K562 (cell line): ENCODE data around the gene TBC1D5. TPM values are rescaled to one million over a fixed set of nuclear protein-coding genes. Genes with fewer than 3 reads are reported as not detected.

ENCODE experiments used
- ATAC-seq: fragments of 200-7000 bp; cut with Tn5 transposase; 3 replicates; pipeline ENCODE4 v1.9.1; 2020; ENCODE audit warnings: moderate library complexity
- BruUV-seq: library from RNA; stranded (reverse); fragments of 400-500 nt; replicated peaks from 2 replicates; lab custom pipeline; 2021; lab: Mats Ljungman, UMichigan
- CTCF ChIA-PET: fragments of 300-600 bp; formaldehyde crosslinking; extraction: SDS; loops from one replicate; lab custom pipeline; 2021; ENCODE audit warnings: low intra/inter-chr PET ratio; lab: Yijun Ruan, JAX
- POLR2A ChIA-PET: fragments of 300-600, 350-650 bp; sonication (Branson Sonifier 250); formaldehyde crosslinking; extraction: SDS; loops from one replicate; lab custom pipeline; 2021; ENCODE audit warnings: antibody characterized with exemption, inconsistent platforms; lab: Yijun Ruan, JAX
- DNase-seq, 4 experiments: peaks; one replicate each; pipeline versions ENCODE4 v3.0.0 to v3.0.0-alpha.2; 2011 to 2018; ENCODE audit warnings: low spot score in 3 of 4, mixed read lengths in 3 of 4; ENCODE audit errors: extremely low read depth in 1 of 4
- FAIRE-seq: peaks from 2 replicates; lab custom pipeline; 2011; peaks lifted over from hg19 to GRCh38; lab: Jason Lieb, UNC
- H2AFZ ChIP-seq: 2 replicates; pipeline ENCODE4 v1.6.0; 2011; ENCODE audit warnings: low read depth, low read length, control low read depth, inconsistent platforms
- H3K27ac ChIP-seq: fragments of 200-600 bp; 3 replicates; pipeline ENCODE4 v1.8.0; 2011; ENCODE audit warnings: low read depth, mild to moderate bottlenecking, control low read depth, inconsistent platforms, low read length, moderate library complexity, mixed read lengths; ENCODE audit errors: extremely low read depth
- H3K27me3 ChIP-seq, 2 experiments: fragments of 300-600 bp in 1 of 2; 2 replicates in 1 of 2; 3 replicates in 1 of 2; pipeline versions ENCODE4 v1.6.0 to v1.8.0; 2011; ENCODE audit warnings: inconsistent platforms in 2 of 2, low read length in 2 of 2, mild to moderate bottlenecking in 1 of 2, mixed read lengths in 1 of 2, moderate library complexity in 1 of 2; ENCODE audit not compliant: control insufficient read depth in 2 of 2, insufficient read depth in 2 of 2
- H3K36me3 ChIP-seq: fragments of 300-600 bp; 3 replicates; pipeline ENCODE4 v1.8.0; 2011; ENCODE audit warnings: mild to moderate bottlenecking, low read length, inconsistent platforms; ENCODE audit not compliant: control insufficient read depth, insufficient read depth
- H3K4me1 ChIP-seq, 2 experiments: fragments of 200-600 bp in 1 of 2; replicated peaks in 1 of 2; 2 replicates in 1 of 2; 3 replicates in 1 of 2; pipeline versions ENCODE4 v1.5.1 to v1.8.0; 2011; ENCODE audit warnings: inconsistent platforms in 2 of 2, low read length in 2 of 2, mild to moderate bottlenecking in 1 of 2, mixed read lengths in 1 of 2, moderate library complexity in 1 of 2; ENCODE audit not compliant: control insufficient read depth in 2 of 2, insufficient read depth in 2 of 2
- H3K4me2 ChIP-seq: 2 replicates; pipeline ENCODE4 v1.6.1; 2011; ENCODE audit warnings: low read length, control low read depth, inconsistent platforms, mixed read lengths; ENCODE audit not compliant: insufficient read depth
- H3K4me3 ChIP-seq: fragments of 200-600 bp; sonication (generic), shearing (Covaris generic); 2 replicates; pipeline ENCODE4 v1.5.1; 2016; ENCODE audit warnings: control low read depth, inconsistent platforms
- H3K79me2 ChIP-seq: fragments of 200-600 bp; 3 replicates; pipeline ENCODE4 v1.8.0; 2011; ENCODE audit warnings: low read length, inconsistent platforms; ENCODE audit not compliant: control insufficient read depth, insufficient read depth
- H3K9ac ChIP-seq, 2 experiments: 2 replicates each; pipeline versions ENCODE4 v1.6.0 to v1.6.1; 2011; ENCODE audit warnings: low read depth in 2 of 2, low read length in 2 of 2, control low read depth in 1 of 2, inconsistent platforms in 1 of 2, mild to moderate bottlenecking in 1 of 2, mixed read lengths in 1 of 2; ENCODE audit not compliant: insufficient read depth in 1 of 2
- H3K9me1 ChIP-seq: one replicate; pipeline ENCODE4 v1.6.0; 2011; ENCODE audit warnings: inconsistent platforms, mild to moderate bottlenecking, low read length, moderate library complexity; ENCODE audit not compliant: control insufficient read depth, insufficient read depth
- H3K9me3 ChIP-seq: replicated peaks from 2 replicates; pipeline ENCODE4 v1.5.1; 2011; ENCODE audit warnings: low read depth, low read length, inconsistent platforms; ENCODE audit not compliant: control insufficient read depth, insufficient read depth
- H4K20me1 ChIP-seq: replicated peaks from 2 replicates; pipeline ENCODE4 v1.6.1; 2011; ENCODE audit warnings: low read length, inconsistent platforms, mixed read lengths; ENCODE audit not compliant: control insufficient read depth, insufficient read depth
- NRF1 ChIP-seq, 2 experiments: fragments of 450-650 bp; IDR thresholded peaks in 1 of 2; conservative IDR thresholded peaks in 1 of 2; 2 replicates each; pipeline ENCODE4 v1.6.1; 2014; ENCODE audit warnings: mild to moderate bottlenecking in 2 of 2
- RBM14 ChIP-seq: fragments of 200-400 bp; formaldehyde crosslinking; IDR thresholded peaks from 2 replicates; pipeline ENCODE4 v1.6.1; 2018; ENCODE audit warnings: low read depth, mild to moderate bottlenecking, low read length, moderate library complexity, borderline replicate concordance; ENCODE audit not compliant: insufficient read depth
- TBP ChIP-seq: optimal IDR thresholded peaks from 2 replicates; pipeline ENCODE3; 2011; ENCODE audit warnings: low read depth, low read length, improper control_type of control experiment
- ZBTB17 ChIP-seq: fragments of 450-650 bp; formaldehyde crosslinking; IDR thresholded peaks from 2 replicates; pipeline ENCODE4 v1.4.0; 2020; ENCODE audit warnings: mild to moderate bottlenecking
- ZMIZ1 ChIP-seq, 2 experiments: fragments of 150-350 bp in 1 of 2; IDR thresholded peaks; 2 replicates each; pipeline ENCODE4 v1.6.1; 2012 to 2016; ENCODE audit warnings: low read depth in 2 of 2, low read length in 2 of 2, mild to moderate bottlenecking in 1 of 2, moderate library complexity in 1 of 2
- ZNF174 ChIP-seq: fragments of 250-450 bp; sonication (Bioruptor Pico); IDR thresholded peaks from 2 replicates; pipeline ENCODE4 v1.4.0; 2020; ENCODE audit warnings: mild to moderate bottlenecking
- ZNF696 ChIP-seq: fragments of 250-450 bp; sonication (Bioruptor Pico); conservative IDR thresholded peaks from 2 replicates; pipeline ENCODE4 v1.4.0; 2020; ENCODE audit warnings: mild to moderate bottlenecking, moderate library complexity
- WGBS: fragments of 100-300 bp; shearing (Covaris generic); methylation state at CpG from one replicate; pipeline ENCODE4 v1.1.6; 2016; ENCODE audit warnings: low coverage, mixed read lengths; ENCODE audit not compliant: insufficient coverage; ENCODE audit errors: missing lambda C conversion rate; 5-methylcytosine and 5-hydroxymethylcytosine counted together
- in situ Hi-C: fragments of 300-500 bp; cut with MboI; formaldehyde crosslinking; loops from 4 replicates; pipeline ENCODE4 v1.15.0; 2018; ENCODE audit warnings: inconsistent platforms, mixed read lengths
- intact Hi-C: fragments of 100-400 bp; cut with micrococcal nuclease; formaldehyde crosslinking; loops from 2 replicates; pipeline ENCODE4 v1.14.2; 2022
- polyA plus RNA-seq, 8 experiments: library from polyadenylated mRNA; depleted of rRNA in 4 of 8; stranded (reverse) in 5 of 8; unstranded in 3 of 8; fragments of >200 nt; fragmentation: Nextera tagmentation in 2 of 8; fragmentation: Illumina TruSeq in 1 of 8; extraction: Ambion mirVana in 2 of 8; extraction: Trizol in 1 of 8; gene quantifications; 2 replicates each; pipeline versions ENCODE4 v1.2.1 to v1.2.3, GENCODE V29; 2011 to 2014; ENCODE audit warnings: inconsistent platforms in 1 of 8, missing spikeins in 1 of 8
- total RNA-seq, 7 experiments: library from RNA; depleted of rRNA in 6 of 7; stranded (reverse); fragments of >200 nt in 6 of 7; fragmentation: Illumina TruSeq in 2 of 7; extraction: Trizol in 2 of 7; gene quantifications; 2 replicates each; pipeline versions ENCODE4 v1.2.1 to v1.2.3, GENCODE V29; 2011 to 2021; ENCODE audit warnings: low replicate concordance in 1 of 7

Gene TBC1D5
- total and polyA plus RNA-seq, 9 of the 15 experiments (the other 6 are each of a cell fraction or from before 2014, with no cell fraction given), result 2.9 to 38.1 (median 25.6) TPM

- no peaks in the 10 kb centered on the region for H3K9me1 ChIP-seq
- ATAC-seq (peak; percentile 35; the same call in 1 of the 3 replicates), FAIRE-seq (no peak), DNase-seq (no peak)
- no peak overlapping the region for H3K27ac ChIP-seq
- no peaks in the 10 kb centered on the region for H4K20me1 ChIP-seq
- H3K27me3 ChIP-seq, result no peaks in the 10 kb centered on the region
- H3K79me2 ChIP-seq, result no peaks in the 10 kb centered on the region
- H3K36me3 ChIP-seq, result no peaks in the 10 kb centered on the region
- H3K4me2 ChIP-seq, result no peak overlapping the region
- no peaks in the 10 kb centered on the region for H3K9me3 ChIP-seq
- no peak overlapping the region for H3K9ac ChIP-seq
- POLR2A ChIA-PET, result no interaction called here
- no TSS peak for BruUV-seq
- WGBS, result 15% methylated on average over 3 of the region's 3 CpGs
- CTCF ChIA-PET, result interaction anchor here (0.6 kb wide), 1 partner anchor 496 kb away, joined by 3 read pairs; no protein-coding TSS in a partner anchor
- H2AFZ ChIP-seq, result no peak overlapping the region
- H3K4me1 ChIP-seq, result no peaks in the 10 kb centered on the region
- no peak overlapping the region for H3K4me3 ChIP-seq
- intact Hi-C loops, result no loop called here
- TF ChIP-seq ZMIZ1 (IDR thresholded peaks at IDR 0.05; ENCODE audit: low read depth in 2 of 2, low read length in 2 of 2), result no peak
- no peak for TF ChIP-seq ZNF696
- TF ChIP-seq TBP, result no peak
- TF ChIP-seq NRF1 (conservative IDR thresholded peaks at IDR 0.05 in 1 of 2, IDR thresholded peaks at IDR 0.05 in 1 of 2), result no peak
- no peak for TF ChIP-seq RBM14
- TF ChIP-seq ZNF174 (CRISPR knock-in tag), result no peak
- TF ChIP-seq ZBTB17 (CRISPR knock-in tag), result no peak
- in situ Hi-C loops, result no loop called here
Observed at GRCh38 chr3:17195192-17195611, 547.2 kb downstream of the TBC1D5 start.
